SK-N-SH treated with all-trans-retinoic acid at 6 μM for 48 hours (cell line): Measurements from ENCODE around the gene PUM2.

Experiments
- ARNTL ChIP-seq: fragments of 450-650 bp; formaldehyde crosslinking; IDR thresholded peaks from 2 replicates; pipeline ENCODE4 v1.5.0; 2020; ENCODE audit warnings: low read depth, mild to moderate bottlenecking, moderate library complexity, borderline replicate concordance
- BACH2 ChIP-seq: fragments of 250-450 bp; sonication (Bioruptor Pico); IDR thresholded peaks from 2 replicates; pipeline ENCODE4 v1.9.0; 2021; ENCODE audit warnings: mild to moderate bottlenecking, borderline replicate concordance
- CREB5 ChIP-seq: fragments of 250-450 bp; sonication (Bioruptor Pico); IDR thresholded peaks from 2 replicates; pipeline ENCODE4 v1.5.1; 2020; ENCODE audit warnings: low read depth, mild to moderate bottlenecking, moderate library complexity
- CSDC2 ChIP-seq: fragments of 250-450 bp; sonication (Bioruptor Pico); IDR thresholded peaks from 2 replicates; pipeline ENCODE4 v1.5.0; 2020; ENCODE audit warnings: mild to moderate bottlenecking, moderate library complexity
- GLIS3 ChIP-seq: fragments of 250-450 bp; sonication (Bioruptor Pico); IDR thresholded peaks from 2 replicates; pipeline ENCODE4 v1.5.0; 2020; ENCODE audit warnings: mild to moderate bottlenecking, moderate library complexity
- PATZ1 ChIP-seq: fragments of 250-450 bp; sonication (Bioruptor Pico); IDR thresholded peaks from 2 replicates; pipeline ENCODE4 v1.8.0; 2020; ENCODE audit warnings: mild to moderate bottlenecking, moderate library complexity, borderline replicate concordance
- RARB ChIP-seq: fragments of 250-450 bp; sonication (Bioruptor Pico); IDR thresholded peaks from 2 replicates; pipeline ENCODE4 v1.8.0; 2021; ENCODE audit warnings: mild to moderate bottlenecking, moderate library complexity
- SNAI2 ChIP-seq: fragments of 250-450 bp; sonication (Bioruptor Pico); IDR thresholded peaks from 2 replicates; pipeline ENCODE4 v1.5.0; 2020; ENCODE audit warnings: mild to moderate bottlenecking, moderate library complexity
- TOX ChIP-seq: fragments of 250-450 bp; sonication (Bioruptor Pico); IDR thresholded peaks from 2 replicates; pipeline ENCODE4 v1.8.0; 2021; ENCODE audit warnings: mild to moderate bottlenecking, moderate library complexity, borderline replicate concordance
- TSHZ2 ChIP-seq: fragments of 250-450 bp; sonication (Bioruptor Pico); IDR thresholded peaks from 2 replicates; pipeline ENCODE4 v1.5.0; 2020; ENCODE audit warnings: mild to moderate bottlenecking, moderate library complexity
- ZFP3 ChIP-seq: fragments of 250-450 bp; sonication (Bioruptor Pico); IDR thresholded peaks from 2 replicates; pipeline ENCODE4 v1.5.0; 2020; ENCODE audit warnings: mild to moderate bottlenecking, moderate library complexity
- ZFP30 ChIP-seq: fragments of 450-650 bp; formaldehyde crosslinking; IDR thresholded peaks from 2 replicates; pipeline ENCODE4 v1.5.0; 2022; ENCODE audit warnings: mild to moderate bottlenecking, moderate library complexity
- ZNF70 ChIP-seq: fragments of 450-650 bp; formaldehyde crosslinking; IDR thresholded peaks from 2 replicates; pipeline ENCODE4 v1.5.0; 2020; ENCODE audit warnings: mild to moderate bottlenecking, moderate library complexity
- ZNF8 ChIP-seq: fragments of 450-650 bp; formaldehyde crosslinking; IDR thresholded peaks from 2 replicates; pipeline ENCODE4 v1.5.0; 2020; ENCODE audit warnings: mild to moderate bottlenecking, moderate library complexity

GRCh38 chr2:20223407-20224163 lies 127.1 kb downstream of the PUM2 start:
- TF ChIP-seq CSDC2 (CRISPR knock-in tag): no peak
- no peak for TF ChIP-seq PATZ1
- no peak for TF ChIP-seq CREB5 (CRISPR knock-in tag)
- TF ChIP-seq SNAI2 (CRISPR knock-in tag): no peak
- no peak; the same call in 1 of the 2 replicates for TF ChIP-seq TSHZ2 (CRISPR knock-in tag)
- TF ChIP-seq GLIS3 (CRISPR knock-in tag): no peak; the same call in 1 of the 2 replicates
- TF ChIP-seq ZNF8 (CRISPR knock-in tag): no peak
- TF ChIP-seq BACH2 (CRISPR knock-in tag): no peak
- no peak for TF ChIP-seq ARNTL (CRISPR knock-in tag)
- no peak for TF ChIP-seq ZFP3 (CRISPR knock-in tag)
- TF ChIP-seq ZNF70: no peak
- TF ChIP-seq TOX (CRISPR knock-in tag): no peak
- TF ChIP-seq ZFP30 (CRISPR knock-in tag): no peak
- no peak for TF ChIP-seq RARB (CRISPR knock-in tag)
